ENCODE results near the gene AGXT. TPM values are rescaled to one million over a fixed set of nuclear protein-coding genes. Genes with fewer than 3 reads are reported as not detected.
A peak's percentile ranks its signal among the peaks of the same experiment; 100 is the strongest.
"Not testable (repeated sequence)": the region's sequence is repeated elsewhere in the genome, so short reads cannot be mapped to it uniquely, and the experiment has no call there.

The AGXT gene
- total RNA-seq, 1 donor from 2014 or later: not detected

DNA sequence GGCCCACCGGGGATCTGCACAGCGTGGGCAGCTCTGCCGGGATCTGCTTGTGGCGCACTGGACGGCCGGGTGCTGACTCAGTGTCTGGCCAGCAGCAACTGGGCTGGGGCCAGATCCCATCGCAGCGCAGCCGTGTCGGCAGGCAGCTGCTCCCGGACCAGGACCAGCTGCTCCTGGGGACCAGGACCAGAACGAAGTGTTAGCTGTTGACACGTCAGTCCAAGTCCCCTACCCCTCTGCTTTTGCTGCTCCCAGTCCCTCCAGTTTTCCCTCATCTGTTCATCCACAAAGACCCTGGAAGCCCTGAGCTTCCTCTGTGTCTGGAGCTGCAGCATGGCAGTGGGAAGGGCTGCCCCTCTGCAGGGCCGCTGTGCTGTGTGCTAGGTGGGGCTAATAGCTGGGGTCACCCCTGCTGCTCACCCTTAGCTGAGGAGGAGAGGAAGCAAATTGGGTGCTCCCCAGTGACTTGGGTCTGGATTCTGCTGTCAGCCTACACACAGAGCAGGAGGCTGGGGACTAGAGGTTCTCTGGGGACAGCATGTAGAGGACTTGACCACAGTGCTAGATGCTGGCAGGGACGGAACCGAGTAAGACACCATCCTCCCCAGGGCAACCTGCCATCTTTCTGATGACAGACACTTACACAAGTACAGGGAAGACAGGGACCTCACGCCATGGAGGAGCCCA is 31.7 kb upstream of the AGXT start:
- TF ChIP-seq, protein P1, sequence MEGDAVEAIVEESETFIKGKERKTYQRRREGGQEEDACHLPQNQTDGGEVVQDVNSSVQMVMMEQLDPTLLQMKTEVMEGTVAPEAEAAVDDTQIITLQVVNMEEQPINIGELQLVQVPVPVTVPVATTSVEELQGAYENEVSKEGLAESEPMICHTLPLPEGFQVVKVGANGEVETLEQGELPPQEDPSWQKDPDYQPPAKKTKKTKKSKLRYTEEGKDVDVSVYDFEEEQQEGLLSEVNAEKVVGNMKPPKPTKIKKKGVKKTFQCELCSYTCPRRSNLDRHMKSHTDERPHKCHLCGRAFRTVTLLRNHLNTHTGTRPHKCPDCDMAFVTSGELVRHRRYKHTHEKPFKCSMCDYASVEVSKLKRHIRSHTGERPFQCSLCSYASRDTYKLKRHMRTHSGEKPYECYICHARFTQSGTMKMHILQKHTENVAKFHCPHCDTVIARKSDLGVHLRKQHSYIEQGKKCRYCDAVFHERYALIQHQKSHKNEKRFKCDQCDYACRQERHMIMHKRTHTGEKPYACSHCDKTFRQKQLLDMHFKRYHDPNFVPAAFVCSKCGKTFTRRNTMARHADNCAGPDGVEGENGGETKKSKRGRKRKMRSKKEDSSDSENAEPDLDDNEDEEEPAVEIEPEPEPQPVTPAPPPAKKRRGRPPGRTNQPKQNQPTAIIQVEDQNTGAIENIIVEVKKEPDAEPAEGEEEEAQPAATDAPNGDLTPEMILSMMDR (IDR thresholded peaks at IDR 0.05; ENCODE audit: unreplicated experiment): no peak
- no peaks in the 10 kb centered on the region for H3K9me3 Mint-ChIP-seq (ENCODE audit: unreplicated experiment)

DNA sequence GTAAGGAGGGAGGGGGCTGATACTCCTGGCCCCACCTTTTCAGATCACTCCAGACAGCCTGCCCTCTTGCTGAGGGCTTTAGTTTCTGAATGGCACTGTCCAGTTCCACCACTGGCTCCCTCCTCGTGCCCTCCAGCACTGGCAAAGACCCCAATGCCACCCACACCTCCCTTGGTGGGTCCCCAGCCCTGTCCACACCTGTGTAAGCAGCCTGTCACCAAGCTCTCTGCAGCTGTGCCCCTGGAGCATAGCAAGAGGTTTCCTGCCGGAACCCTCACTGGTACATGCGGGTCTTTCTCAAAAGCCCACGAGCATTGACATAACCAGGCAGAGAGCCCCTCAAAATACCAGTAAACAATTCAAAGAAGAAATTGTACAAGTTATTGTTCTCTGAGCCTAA is 31.0 kb upstream of the AGXT start:
- no peaks in the 10 kb centered on the region for H3K4me1 Mint-ChIP-seq (ENCODE audit: unreplicated experiment)
- no peak overlapping the region for H3K4me3 Mint-ChIP-seq (ENCODE audit: unreplicated experiment)
- no peaks in the 10 kb centered on the region for H3K9me3 Mint-ChIP-seq (ENCODE audit: unreplicated experiment)
- no peak for DNase-seq (ENCODE audit: low spot score)
- peaks cover 9% of the 10 kb centered on the region for H3K27me3 Mint-ChIP-seq (ENCODE audit: unreplicated experiment)
- peaks cover 3% of the 10 kb centered on the region for H3K36me3 Mint-ChIP-seq (ENCODE audit: low read depth, unreplicated experiment)
- no peak overlapping the region for H3K27ac Mint-ChIP-seq (ENCODE audit: unreplicated experiment)
- TF ChIP-seq, protein P1 (IDR thresholded peaks at IDR 0.05; ENCODE audit: unreplicated experiment): no peak

More for the DNA sequence above, 31.7 kb upstream of the AGXT start:
- Mint-ChIP-seq H3K27me3 (ENCODE audit: unreplicated experiment) (peaks cover 9% of the 10 kb centered on the region), H3K36me3 (ENCODE audit: low read depth, unreplicated experiment) (peaks cover 3% of the 10 kb centered on the region), H3K4me3 (ENCODE audit: unreplicated experiment) (no peak overlapping the region), H3K4me1 (ENCODE audit: unreplicated experiment) (no peaks in the 10 kb centered on the region), H3K27ac (ENCODE audit: unreplicated experiment) (no peak overlapping the region)
- no peak for DNase-seq (ENCODE audit: low spot score)

DNA sequence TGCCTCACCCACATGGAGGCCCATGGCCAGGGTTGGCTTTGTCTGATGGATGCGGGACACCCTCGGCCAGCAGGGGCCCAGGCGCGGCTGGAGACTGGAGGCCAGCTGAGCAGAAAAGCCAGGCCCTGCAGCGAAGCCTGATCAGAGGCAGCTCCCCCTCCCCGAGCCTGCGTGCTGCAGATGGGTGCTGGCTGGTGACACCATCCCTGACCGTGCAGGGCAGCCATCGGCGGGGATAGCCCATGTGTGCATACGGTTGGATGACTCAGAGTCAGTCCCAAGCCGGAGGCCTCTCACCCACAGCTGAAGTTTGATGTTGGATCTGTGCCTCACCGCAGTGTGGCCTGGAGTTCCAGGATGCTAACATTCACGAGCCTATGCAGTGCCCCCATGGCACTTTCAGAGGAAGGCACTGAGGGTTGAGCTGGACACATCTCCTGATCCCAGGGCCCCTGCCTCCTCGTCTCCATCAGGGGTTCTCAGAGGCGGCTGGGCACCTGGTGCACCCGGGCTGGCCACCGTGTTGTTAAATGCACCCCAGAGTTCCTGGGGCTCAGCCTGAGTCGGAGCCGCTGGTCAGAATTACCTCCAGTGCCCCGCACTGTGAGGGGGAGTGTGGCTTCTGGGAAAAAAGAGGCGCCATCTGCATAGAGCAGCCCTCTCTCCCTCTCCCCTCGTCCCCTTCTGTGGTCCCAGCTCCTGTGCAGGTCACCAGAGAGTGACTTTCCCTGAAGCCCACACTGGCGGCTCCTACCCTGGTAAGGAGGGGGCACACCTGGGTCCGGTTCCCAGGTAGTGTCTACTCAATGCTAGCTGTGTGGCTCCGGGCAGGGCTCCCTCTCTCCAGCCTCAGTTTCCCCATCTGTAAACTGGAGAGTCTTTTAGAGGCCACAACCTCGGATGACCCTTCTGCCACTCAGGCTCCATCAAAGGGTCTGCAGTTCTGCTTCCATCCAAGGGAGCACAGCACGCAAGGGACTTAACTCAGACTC is 29.2 kb upstream of the AGXT start:
- Mint-ChIP-seq H3K9me3 (ENCODE audit: unreplicated experiment) (no peaks in the 10 kb centered on the region), H3K27me3 (ENCODE audit: unreplicated experiment) (peaks cover 9% of the 10 kb centered on the region), H3K27ac (ENCODE audit: unreplicated experiment) (no peak overlapping the region), H3K36me3 (ENCODE audit: low read depth, unreplicated experiment) (peaks cover 3% of the 10 kb centered on the region), H3K4me1 (ENCODE audit: unreplicated experiment) (no peaks in the 10 kb centered on the region), H3K4me3 (ENCODE audit: unreplicated experiment) (no peak overlapping the region)
- DNase-seq (ENCODE audit: low spot score): no peak
- TF ChIP-seq, protein P1 (IDR thresholded peaks at IDR 0.05; ENCODE audit: unreplicated experiment): no peak

DNA sequence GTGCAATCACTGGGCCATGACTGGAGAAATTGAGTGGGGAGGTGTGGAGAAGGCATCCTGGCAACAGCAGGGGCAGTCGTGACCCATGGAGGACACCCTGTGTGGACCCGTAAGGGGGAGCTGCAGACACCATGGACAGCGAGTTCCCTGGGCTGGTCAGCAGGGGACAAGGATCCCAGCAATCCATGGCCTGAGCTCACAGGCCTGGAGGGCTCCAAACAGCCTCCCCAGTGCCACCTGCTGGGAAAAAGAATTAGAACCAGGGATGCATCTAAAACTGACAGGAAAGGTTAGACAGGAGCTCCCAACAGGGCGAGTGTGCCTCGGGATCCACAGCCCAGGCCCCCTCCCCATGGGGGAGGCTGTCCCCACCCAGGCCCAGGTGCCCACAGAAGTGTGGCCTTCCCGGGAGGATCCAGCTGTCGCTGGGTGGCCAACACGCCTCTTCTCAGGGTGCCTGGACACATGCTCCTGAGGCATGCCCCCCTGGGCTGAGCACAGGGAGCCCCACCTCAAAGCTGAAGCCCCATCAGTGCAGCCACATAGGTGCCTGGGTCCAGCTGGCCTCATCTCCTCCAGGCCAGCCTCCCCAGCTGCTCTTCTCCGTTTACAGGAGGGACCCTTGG is 28.1 kb upstream of the AGXT start:
- H3K4me3 Mint-ChIP-seq (ENCODE audit: unreplicated experiment): no peak overlapping the region
- H3K27me3 Mint-ChIP-seq (ENCODE audit: unreplicated experiment): peaks cover 11% of the 10 kb centered on the region
- TF ChIP-seq, protein P1 (IDR thresholded peaks at IDR 0.05; ENCODE audit: unreplicated experiment): peak; percentile 45
- peak; percentile 89 for DNase-seq (ENCODE audit: low spot score)
- no peaks in the 10 kb centered on the region for H3K9me3 Mint-ChIP-seq (ENCODE audit: unreplicated experiment)
- peaks cover 7% of the 10 kb centered on the region for H3K36me3 Mint-ChIP-seq (ENCODE audit: low read depth, unreplicated experiment)
- H3K27ac Mint-ChIP-seq (ENCODE audit: unreplicated experiment): no peak overlapping the region
- no peaks in the 10 kb centered on the region for H3K4me1 Mint-ChIP-seq (ENCODE audit: unreplicated experiment)

DNA sequence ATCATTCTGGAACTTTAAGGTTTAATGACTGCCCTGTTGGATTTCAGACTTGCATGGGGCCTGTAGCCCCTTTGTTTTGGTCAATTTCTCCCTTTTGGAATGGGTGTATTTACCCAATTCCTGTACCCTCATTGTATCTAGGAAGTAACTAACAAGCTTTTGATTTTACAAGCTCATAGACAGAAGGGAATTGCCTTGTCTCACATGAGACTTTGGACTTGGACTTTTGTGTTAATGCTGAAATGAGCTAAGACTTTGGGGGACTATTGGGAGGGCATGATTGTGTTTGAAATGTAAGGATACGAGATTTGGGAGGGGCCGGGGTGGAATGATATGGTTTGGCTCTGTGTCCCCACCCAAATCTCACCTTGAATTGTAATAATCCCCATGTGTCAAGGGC is 22.3 kb upstream of the AGXT start:
- Mint-ChIP-seq H3K27me3 (ENCODE audit: unreplicated experiment) (peaks cover 12% of the 10 kb centered on the region), H3K4me3 (ENCODE audit: unreplicated experiment) (peak overlapping the region; percentile 54)
- not testable (repeated sequence) for DNase-seq (ENCODE audit: low spot score); H3K27ac Mint-ChIP-seq (ENCODE audit: unreplicated experiment); H3K9me3 Mint-ChIP-seq (ENCODE audit: unreplicated experiment); H3K36me3 Mint-ChIP-seq (ENCODE audit: low read depth, unreplicated experiment); H3K4me1 Mint-ChIP-seq (ENCODE audit: unreplicated experiment)
